Measurements from ENCODE around the gene LRMDA.
A peak's percentile ranks its signal among the peaks of the same experiment; 100 is the strongest.

LRMDA gene

DNA sequence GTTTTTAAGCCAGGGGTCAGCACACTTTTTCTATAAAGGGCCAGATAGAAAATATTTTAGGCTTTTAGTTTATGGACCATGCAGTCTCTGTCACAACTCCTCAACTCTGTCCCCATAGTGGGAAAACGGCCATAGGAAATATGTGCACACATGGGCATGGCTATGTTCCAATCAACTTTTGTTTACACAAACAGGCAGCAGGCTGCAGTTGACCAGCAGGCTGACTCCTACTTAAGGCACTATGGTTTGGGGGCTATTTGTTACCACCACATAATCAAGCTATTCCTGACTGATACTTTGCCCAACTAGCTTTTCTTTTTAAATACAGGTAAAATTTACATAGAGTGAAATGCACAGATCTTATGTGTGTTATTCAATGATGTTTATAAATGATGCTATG is 362.4 kb downstream of the LRMDA start:
- TF ChIP-seq, protein P1, sequence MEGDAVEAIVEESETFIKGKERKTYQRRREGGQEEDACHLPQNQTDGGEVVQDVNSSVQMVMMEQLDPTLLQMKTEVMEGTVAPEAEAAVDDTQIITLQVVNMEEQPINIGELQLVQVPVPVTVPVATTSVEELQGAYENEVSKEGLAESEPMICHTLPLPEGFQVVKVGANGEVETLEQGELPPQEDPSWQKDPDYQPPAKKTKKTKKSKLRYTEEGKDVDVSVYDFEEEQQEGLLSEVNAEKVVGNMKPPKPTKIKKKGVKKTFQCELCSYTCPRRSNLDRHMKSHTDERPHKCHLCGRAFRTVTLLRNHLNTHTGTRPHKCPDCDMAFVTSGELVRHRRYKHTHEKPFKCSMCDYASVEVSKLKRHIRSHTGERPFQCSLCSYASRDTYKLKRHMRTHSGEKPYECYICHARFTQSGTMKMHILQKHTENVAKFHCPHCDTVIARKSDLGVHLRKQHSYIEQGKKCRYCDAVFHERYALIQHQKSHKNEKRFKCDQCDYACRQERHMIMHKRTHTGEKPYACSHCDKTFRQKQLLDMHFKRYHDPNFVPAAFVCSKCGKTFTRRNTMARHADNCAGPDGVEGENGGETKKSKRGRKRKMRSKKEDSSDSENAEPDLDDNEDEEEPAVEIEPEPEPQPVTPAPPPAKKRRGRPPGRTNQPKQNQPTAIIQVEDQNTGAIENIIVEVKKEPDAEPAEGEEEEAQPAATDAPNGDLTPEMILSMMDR (IDR thresholded peaks at IDR 0.05), result no peak
- no peaks in the 10 kb centered on the region for H3K27me3 Mint-ChIP-seq (ENCODE audit: low read depth, poor library complexity)

DNA sequence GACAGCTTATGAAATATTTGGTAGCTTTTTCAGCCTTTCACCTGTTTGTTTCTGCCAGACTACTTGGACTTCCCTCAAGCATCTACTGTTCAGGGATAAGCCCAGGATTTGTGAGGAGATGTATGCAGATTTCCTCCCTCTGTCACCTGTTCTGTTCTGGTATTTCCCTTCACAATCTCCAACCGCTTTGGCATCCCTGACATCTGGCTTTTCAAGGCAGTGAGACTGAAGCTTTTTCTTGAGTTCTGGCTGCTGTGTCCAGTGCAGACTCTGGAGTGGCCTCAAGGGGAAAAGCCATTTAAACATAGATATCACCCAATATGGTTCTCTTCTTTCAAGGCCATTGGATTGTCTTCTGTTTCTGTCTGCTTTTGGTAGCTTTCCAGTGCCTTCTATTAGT is 369.7 kb downstream of the LRMDA start:
- peaks cover 26% of the 10 kb centered on the region for H3K4me1 Mint-ChIP-seq
- peaks cover 10% of the 10 kb centered on the region for H3K36me3 Mint-ChIP-seq (ENCODE audit: low read depth)
- H3K27me3 Mint-ChIP-seq (ENCODE audit: low read depth, poor library complexity), result no peaks in the 10 kb centered on the region
- no peak overlapping the region for H3K27ac Mint-ChIP-seq
- peaks cover 30% of the 10 kb centered on the region for H3K9me3 Mint-ChIP-seq
- TF ChIP-seq, protein P1 (IDR thresholded peaks at IDR 0.05), result no peak
- H3K4me3 Mint-ChIP-seq, result no peak overlapping the region
- DNase-seq, result no peak

More for the DNA sequence above, 362.4 kb downstream of the LRMDA start:
- no peak for DNase-seq
- no peak overlapping the region for H3K27ac Mint-ChIP-seq
- peaks cover 50% of the 10 kb centered on the region for H3K9me3 Mint-ChIP-seq
- peaks cover 18% of the 10 kb centered on the region for H3K36me3 Mint-ChIP-seq (ENCODE audit: low read depth)
- H3K4me1 Mint-ChIP-seq, result peaks cover 5% of the 10 kb centered on the region
- H3K4me3 Mint-ChIP-seq, result no peak overlapping the region

DNA sequence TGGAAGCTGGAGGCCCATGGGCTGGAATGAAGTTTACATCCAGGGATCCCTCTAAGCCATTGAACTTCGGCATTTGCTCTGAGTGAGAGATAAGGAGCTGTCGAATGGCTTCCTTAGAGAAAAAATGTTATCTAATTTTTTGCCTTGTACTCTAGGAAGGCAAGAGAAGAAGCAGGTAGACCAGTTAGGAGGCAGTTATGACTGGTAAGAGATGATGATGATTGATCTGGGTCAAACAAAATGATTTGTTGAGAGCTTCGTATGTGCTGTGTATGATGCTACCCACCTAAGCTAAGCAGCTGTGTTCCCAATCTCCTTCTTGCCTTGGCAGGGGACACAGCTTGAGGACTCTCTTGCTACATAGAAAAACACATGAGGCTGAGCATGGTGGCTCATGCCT is 370.2 kb downstream of the LRMDA start:
- H3K27me3 Mint-ChIP-seq (ENCODE audit: low read depth, poor library complexity), result no peaks in the 10 kb centered on the region
- TF ChIP-seq, protein P1 (IDR thresholded peaks at IDR 0.05), result no peak
- peaks cover 25% of the 10 kb centered on the region for H3K9me3 Mint-ChIP-seq
- H3K4me1 Mint-ChIP-seq, result peaks cover 26% of the 10 kb centered on the region
- peaks cover 10% of the 10 kb centered on the region for H3K36me3 Mint-ChIP-seq (ENCODE audit: low read depth)
- H3K27ac Mint-ChIP-seq, result no peak overlapping the region
- H3K4me3 Mint-ChIP-seq, result no peak overlapping the region
- DNase-seq, result no peak

DNA sequence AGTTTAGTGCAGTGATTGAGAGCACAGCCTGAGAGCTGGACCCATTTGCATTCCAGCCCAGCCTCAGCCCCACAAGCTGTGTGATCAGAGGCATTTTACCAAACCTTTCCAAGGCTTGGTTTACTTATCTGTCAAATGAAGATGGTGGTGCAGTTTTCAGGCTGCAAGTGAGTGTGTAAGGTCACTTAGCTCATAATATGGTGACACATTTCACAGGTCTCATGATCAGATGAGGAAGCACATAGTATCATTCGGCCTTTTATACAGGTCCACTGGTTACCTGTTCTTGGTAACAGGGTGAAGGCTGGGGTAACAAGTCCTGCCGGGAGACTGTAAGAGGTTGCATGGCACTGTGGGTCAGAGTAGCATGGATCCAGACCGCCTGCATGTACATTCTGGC is 371.7 kb downstream of the LRMDA start:
- Mint-ChIP-seq H3K36me3 (ENCODE audit: low read depth) (no peaks in the 10 kb centered on the region), H3K4me3 (no peak overlapping the region), H3K27me3 (ENCODE audit: low read depth, poor library complexity) (peaks cover 4% of the 10 kb centered on the region), H3K4me1 (peaks cover 31% of the 10 kb centered on the region), H3K9me3 (peaks cover 10% of the 10 kb centered on the region), H3K27ac (no peak overlapping the region)
- DNase-seq, result no peak
- TF ChIP-seq, protein P1 (IDR thresholded peaks at IDR 0.05), result no peak

DNA sequence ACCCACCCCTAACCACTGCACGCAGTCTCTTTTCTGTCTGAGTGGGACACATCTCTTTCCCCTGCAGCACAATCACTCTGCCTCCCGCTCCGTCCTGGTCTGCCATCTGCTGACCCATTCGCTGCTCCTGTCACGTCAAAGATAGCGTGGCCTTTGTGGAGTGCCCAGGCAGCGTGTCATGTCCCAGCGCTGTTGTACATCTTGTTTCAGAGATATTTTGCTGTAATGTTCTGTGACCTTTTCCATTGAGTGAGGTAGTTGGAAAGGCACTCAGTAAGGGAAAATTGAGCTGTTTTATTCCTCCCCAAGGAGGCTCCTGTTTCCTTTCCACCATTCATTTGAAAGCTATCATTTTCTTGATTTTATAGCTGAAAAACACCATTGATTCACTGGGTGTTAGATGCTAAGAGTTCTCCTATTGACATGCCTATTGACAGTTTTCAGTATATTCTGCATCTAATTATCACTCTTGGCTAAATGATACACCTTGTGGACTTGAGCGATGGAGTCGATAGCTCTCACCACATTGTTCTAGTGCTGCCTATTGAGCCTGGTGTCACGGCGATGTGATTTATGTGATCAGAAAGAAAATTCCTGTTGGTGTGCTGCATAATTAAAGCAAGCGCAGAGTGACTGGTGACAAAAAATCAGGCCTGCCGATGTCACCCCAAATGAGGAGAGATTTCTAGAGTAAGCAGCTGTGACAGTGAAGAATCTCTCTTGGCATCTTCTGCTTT is 372.6 kb downstream of the LRMDA start:
- Mint-ChIP-seq H3K4me3 (no peak overlapping the region), H3K27me3 (ENCODE audit: low read depth, poor library complexity) (peaks cover 4% of the 10 kb centered on the region), H3K27ac (peak overlapping the region; percentile 98), H3K36me3 (ENCODE audit: low read depth) (no peaks in the 10 kb centered on the region), H3K4me1 (peaks cover 31% of the 10 kb centered on the region), H3K9me3 (peaks cover 7% of the 10 kb centered on the region)
- DNase-seq, result peak; percentile 12
- TF ChIP-seq, protein P1 (IDR thresholded peaks at IDR 0.05), result no peak

DNA sequence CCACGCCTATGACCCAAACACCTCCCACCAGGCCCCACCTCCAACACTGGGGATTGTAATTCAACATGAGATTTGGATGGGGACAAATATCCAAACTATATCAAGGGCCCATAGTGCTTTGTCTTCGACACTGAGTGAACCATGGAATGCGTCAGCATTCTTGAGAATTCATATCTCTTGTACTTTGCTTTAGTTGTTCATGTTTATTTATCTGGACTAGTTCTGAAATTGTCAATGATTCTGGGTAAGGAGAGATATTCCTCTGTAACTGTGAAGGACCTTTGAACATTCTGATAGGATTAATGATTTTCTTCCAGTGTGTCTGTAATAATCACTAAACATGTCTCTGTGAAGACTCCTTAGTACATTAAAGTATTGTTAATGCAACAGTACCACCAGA is 374.8 kb downstream of the LRMDA start:
- peaks cover 38% of the 10 kb centered on the region for H3K4me1 Mint-ChIP-seq
- TF ChIP-seq, protein P1 (IDR thresholded peaks at IDR 0.05), result no peak
- H3K4me3 Mint-ChIP-seq, result no peak overlapping the region
- H3K9me3 Mint-ChIP-seq, result peaks cover 7% of the 10 kb centered on the region
- no peaks in the 10 kb centered on the region for H3K36me3 Mint-ChIP-seq (ENCODE audit: low read depth)
- no peak for DNase-seq
- peaks cover 4% of the 10 kb centered on the region for H3K27me3 Mint-ChIP-seq (ENCODE audit: low read depth, poor library complexity)
- no peak overlapping the region for H3K27ac Mint-ChIP-seq

Data from nephron progenitor cell (in vitro differentiated cells).